MCF 10A (cell line): Measurements from ENCODE around the gene YAE1. TPM values are rescaled to one million over a fixed set of nuclear protein-coding genes. Genes with fewer than 3 reads are reported as not detected.

Experiments
- BruUV-seq: library from RNA; stranded (reverse); fragments of 400-500 nt; replicated peaks from 2 replicates; lab custom pipeline; 2021; lab: Mats Ljungman, UMichigan
- CTCF ChIA-PET: fragments of 300-600 bp; sonication (Branson Sonifier 250); formaldehyde crosslinking; extraction: SDS; loops from one replicate; lab custom pipeline; 2021; ENCODE audit warnings: antibody characterized with exemption, inconsistent platforms; lab: Yijun Ruan, JAX
- POLR2A ChIA-PET: fragments of 300-600, 350-650 bp; sonication (Branson Sonifier 250); formaldehyde crosslinking; extraction: SDS; loops from one replicate; lab custom pipeline; 2020; ENCODE audit warnings: antibody characterized with exemption, inconsistent platforms; lab: Yijun Ruan, JAX
- DNase-seq: peaks from one replicate; pipeline ENCODE4 v3.0.0-alpha.2; 2018; ENCODE audit not compliant: unreplicated experiment
- H3K27ac Mint-ChIP-seq: one replicate; pipeline ENCODE4 v1.8.0; 2022; ENCODE audit warnings: mild to moderate bottlenecking, low read depth, mixed read lengths; ENCODE audit not compliant: unreplicated experiment
- H3K27me3 Mint-ChIP-seq: one replicate; pipeline ENCODE4 v1.8.0; 2022; ENCODE audit warnings: mixed read lengths; ENCODE audit not compliant: insufficient read depth, unreplicated experiment
- H3K36me3 Mint-ChIP-seq: one replicate; pipeline ENCODE4 v1.8.0; 2022; ENCODE audit warnings: mild to moderate bottlenecking, moderate library complexity, mixed read lengths; ENCODE audit not compliant: insufficient read depth, unreplicated experiment
- H3K4me1 Mint-ChIP-seq: one replicate; pipeline ENCODE4 v1.8.0; 2022; ENCODE audit warnings: mixed read lengths; ENCODE audit not compliant: insufficient read depth, unreplicated experiment
- H3K4me3 Mint-ChIP-seq: one replicate; pipeline ENCODE4 v1.8.0; 2022; ENCODE audit warnings: mild to moderate bottlenecking, moderate library complexity, mixed read lengths; ENCODE audit not compliant: unreplicated experiment
- H3K9me3 Mint-ChIP-seq: one replicate; pipeline ENCODE4 v1.8.0; 2022; ENCODE audit warnings: mixed read lengths; ENCODE audit not compliant: unreplicated experiment
- intact Hi-C: fragments of 100-400 bp; cut with micrococcal nuclease; formaldehyde crosslinking; loops from 2 replicates; pipeline ENCODE4 v1.14.1; 2022
- total RNA-seq: library from RNA; stranded (reverse); gene quantifications from 2 replicates; pipeline ENCODE4 v1.2.3, GENCODE V29; 2022
- TF ChIP-seq, protein P1 (sequence below): fragments of 200-600 bp; IDR thresholded peaks from one replicate; pipeline ENCODE4 v1.8.0; 2022; ENCODE audit warnings: antibody characterized with exemption, mild to moderate bottlenecking; ENCODE audit not compliant: unreplicated experiment

The YAE1 gene
- total RNA-seq, 1 experiment from 2014 or later, result 34.7 TPM

DNA sequence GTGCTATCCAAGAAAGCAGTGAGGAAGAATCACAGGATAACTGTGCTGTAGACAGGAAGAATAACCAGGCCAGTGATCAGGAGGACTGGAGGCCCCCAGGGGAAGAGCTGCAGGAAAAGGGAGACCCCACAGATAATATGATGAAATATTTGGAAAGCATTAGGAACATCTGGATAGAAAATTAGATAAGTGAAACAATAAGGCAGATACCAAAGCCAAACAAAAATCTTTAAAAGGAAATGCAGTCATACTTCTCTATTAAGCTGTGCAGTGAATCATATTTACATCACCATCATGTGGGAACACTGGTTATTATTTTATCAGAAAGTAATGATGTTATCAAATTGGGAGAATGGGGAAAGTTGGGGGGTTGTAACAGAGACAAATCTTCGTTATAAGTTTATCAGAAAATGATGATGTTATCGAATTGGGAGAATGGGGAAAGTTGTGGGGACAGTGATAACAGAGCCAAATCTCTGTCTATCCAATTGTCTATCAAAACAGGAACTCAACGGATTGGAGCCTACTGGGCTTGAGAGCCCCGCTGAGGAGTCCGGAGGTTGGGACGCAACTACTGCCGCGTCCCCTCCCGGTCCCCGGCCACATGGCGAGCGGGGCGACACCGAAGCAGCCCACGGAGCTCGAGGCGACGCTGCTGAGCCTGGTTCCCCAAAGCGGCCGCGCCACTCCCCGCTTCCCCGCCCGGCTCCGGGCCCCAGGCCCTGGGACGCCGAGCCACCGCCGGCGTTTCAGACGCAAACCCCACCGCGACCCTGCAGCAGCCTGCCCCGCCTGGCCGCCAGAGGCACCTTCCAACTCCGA is 43.1 kb downstream of the YAE1 start:
- TF ChIP-seq, protein P1, sequence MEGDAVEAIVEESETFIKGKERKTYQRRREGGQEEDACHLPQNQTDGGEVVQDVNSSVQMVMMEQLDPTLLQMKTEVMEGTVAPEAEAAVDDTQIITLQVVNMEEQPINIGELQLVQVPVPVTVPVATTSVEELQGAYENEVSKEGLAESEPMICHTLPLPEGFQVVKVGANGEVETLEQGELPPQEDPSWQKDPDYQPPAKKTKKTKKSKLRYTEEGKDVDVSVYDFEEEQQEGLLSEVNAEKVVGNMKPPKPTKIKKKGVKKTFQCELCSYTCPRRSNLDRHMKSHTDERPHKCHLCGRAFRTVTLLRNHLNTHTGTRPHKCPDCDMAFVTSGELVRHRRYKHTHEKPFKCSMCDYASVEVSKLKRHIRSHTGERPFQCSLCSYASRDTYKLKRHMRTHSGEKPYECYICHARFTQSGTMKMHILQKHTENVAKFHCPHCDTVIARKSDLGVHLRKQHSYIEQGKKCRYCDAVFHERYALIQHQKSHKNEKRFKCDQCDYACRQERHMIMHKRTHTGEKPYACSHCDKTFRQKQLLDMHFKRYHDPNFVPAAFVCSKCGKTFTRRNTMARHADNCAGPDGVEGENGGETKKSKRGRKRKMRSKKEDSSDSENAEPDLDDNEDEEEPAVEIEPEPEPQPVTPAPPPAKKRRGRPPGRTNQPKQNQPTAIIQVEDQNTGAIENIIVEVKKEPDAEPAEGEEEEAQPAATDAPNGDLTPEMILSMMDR, result no peak
- POLR2A ChIA-PET, result interaction anchor here (0.7 to 1.7 kb wide), 5 partner anchors 12 to 124 kb away, joined by 3 to 6 read pairs (median 3); partner anchors contain the start of gene RALA
- CTCF ChIA-PET, result interaction anchor here (0.7 to 1.6 kb wide), 2 partner anchors 14 to 29 kb away, joined by 4 to 5 read pairs; no protein-coding TSS in a partner anchor
- H3K4me3 Mint-ChIP-seq, result no peak overlapping the region
- intact Hi-C loops, result no loop called here
- H3K9me3 Mint-ChIP-seq, result no peaks in the 10 kb centered on the region
- H3K36me3 Mint-ChIP-seq, result no peaks in the 10 kb centered on the region
- no peak overlapping the region for H3K27ac Mint-ChIP-seq
- BruUV-seq, result no TSS peak
- peaks cover 27% of the 10 kb centered on the region for H3K4me1 Mint-ChIP-seq
- no peak for DNase-seq
- H3K27me3 Mint-ChIP-seq, result no peaks in the 10 kb centered on the region

DNA sequence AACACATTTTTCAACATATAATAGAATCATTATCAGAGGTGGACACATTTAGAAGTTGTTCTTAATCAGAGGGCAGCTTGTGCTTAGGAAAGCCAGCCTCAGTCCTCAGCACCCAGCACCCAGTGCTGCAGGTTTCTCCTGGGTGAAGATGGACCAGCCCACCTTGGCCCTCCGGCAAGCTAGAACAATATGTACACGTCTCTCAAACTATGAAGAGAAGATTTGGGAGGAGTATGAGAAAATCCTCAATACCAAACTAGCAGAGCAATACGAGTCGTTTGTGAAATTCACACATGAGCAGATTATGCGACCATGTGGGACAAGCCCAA is 43.7 kb downstream of the YAE1 start:
- intact Hi-C loops, result no loop called here
- peaks cover 27% of the 10 kb centered on the region for H3K4me1 Mint-ChIP-seq
- no peak overlapping the region for H3K27ac Mint-ChIP-seq
- H3K9me3 Mint-ChIP-seq, result no peaks in the 10 kb centered on the region
- CTCF ChIA-PET, result interaction anchor here (1.6 kb wide), 1 partner anchor 29 kb away, joined by 5 read pairs; no protein-coding TSS in a partner anchor
- H3K36me3 Mint-ChIP-seq, result no peaks in the 10 kb centered on the region
- no peak for DNase-seq
- no TSS peak for BruUV-seq
- H3K4me3 Mint-ChIP-seq, result no peak overlapping the region
- H3K27me3 Mint-ChIP-seq, result no peaks in the 10 kb centered on the region
- TF ChIP-seq, protein P1, result no peak
- POLR2A ChIA-PET, result interaction anchor here (0.7 to 1.7 kb wide), 2 partner anchors 14 to 410 kb away, joined by 3 to 6 read pairs; partner anchors contain the start of gene RALA

DNA sequence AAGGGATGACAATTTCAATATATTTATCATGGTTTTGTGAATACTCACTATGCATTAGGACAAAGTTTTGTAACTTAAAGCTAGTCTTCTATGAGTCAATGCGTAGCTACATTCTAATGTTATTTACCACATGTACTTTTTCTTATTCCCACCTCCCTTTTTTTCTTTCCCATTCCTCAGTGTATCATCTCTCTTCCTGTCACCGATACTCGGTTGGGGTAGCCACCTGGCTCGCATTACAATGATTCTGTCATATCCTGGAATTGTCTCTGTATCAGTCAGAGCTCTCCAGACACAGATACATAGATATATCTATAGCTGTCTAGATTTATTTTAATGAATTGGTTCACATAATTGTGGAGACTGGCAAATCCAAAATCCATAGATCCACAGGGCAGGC is 47.4 kb downstream of the YAE1 start:
- intact Hi-C loops, result no loop called here
- Mint-ChIP-seq H3K4me1 (peaks cover 25% of the 10 kb centered on the region), H3K27ac (no peak overlapping the region), H3K9me3 (no peaks in the 10 kb centered on the region), H3K4me3 (no peak overlapping the region), H3K36me3 (no peaks in the 10 kb centered on the region), H3K27me3 (no peaks in the 10 kb centered on the region)
- no peak for DNase-seq
- ChIA-PET POLR2A (interaction anchor here (1.1 to 1.7 kb wide), 3 partner anchors 8 to 138 kb away, joined by 3 to 6 read pairs (median 5); no protein-coding TSS in a partner anchor), CTCF (interaction anchor here (0.6 to 3.6 kb wide), 2 partner anchors 33 to 53 kb away, joined by 3 to 14 read pairs; no protein-coding TSS in a partner anchor)
- TF ChIP-seq, protein P1, result no peak
- BruUV-seq, result no TSS peak

DNA sequence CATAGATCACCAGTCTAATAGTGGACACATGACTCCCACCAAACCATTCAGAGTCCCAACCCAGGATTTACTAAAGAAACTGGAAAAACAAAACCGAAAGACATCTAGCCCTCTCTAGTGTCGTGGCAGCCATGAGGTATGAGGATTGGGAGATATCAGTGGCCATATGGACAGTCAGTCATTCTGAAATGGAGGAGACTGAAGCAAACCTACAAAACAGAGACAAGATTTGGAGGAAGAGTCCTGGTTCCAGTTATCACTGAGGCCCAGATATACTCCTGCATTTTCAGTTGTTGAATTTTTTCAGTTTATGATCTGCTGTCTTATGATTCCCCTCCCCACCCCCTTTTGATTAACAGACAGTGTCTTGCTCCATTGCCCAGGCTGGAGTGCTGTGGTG is 48.1 kb downstream of the YAE1 start:
- H3K27me3 Mint-ChIP-seq, result no peaks in the 10 kb centered on the region
- DNase-seq, result no peak
- no peaks in the 10 kb centered on the region for H3K9me3 Mint-ChIP-seq
- CTCF ChIA-PET, result interaction anchor here (3.6 kb wide), 1 partner anchor 34 kb away, joined by 14 read pairs; no protein-coding TSS in a partner anchor
- H3K27ac Mint-ChIP-seq, result no peak overlapping the region
- H3K4me3 Mint-ChIP-seq, result no peak overlapping the region
- BruUV-seq, result no TSS peak
- H3K4me1 Mint-ChIP-seq, result peaks cover 20% of the 10 kb centered on the region
- intact Hi-C loops, result no loop called here
- TF ChIP-seq, protein P1, result no peak
- POLR2A ChIA-PET, result interaction anchor here (1.1 kb wide), 2 partner anchors 10 to 137 kb away, joined by 3 to 5 read pairs; no protein-coding TSS in a partner anchor
- no peaks in the 10 kb centered on the region for H3K36me3 Mint-ChIP-seq
